Smooth muscle cell (in vitro differentiated cells): Measurements from ENCODE around the gene ARSA. TPM values are rescaled to one million over a fixed set of nuclear protein-coding genes. Genes with fewer than 3 reads are reported as not detected.

Source experiments
- DNase-seq: peaks from one replicate; lab custom pipeline; 2025; ENCODE audit not compliant: unreplicated experiment; lab: John Stamatoyannopoulos, UW
- H2AFZ ChIP-seq: fragments of 200-600 bp; sonication (generic); 2 replicates; pipeline ENCODE4 v1.6.0; 2016; ENCODE audit warnings: antibody characterized with exemption, low read depth, mild to moderate bottlenecking
- H3F3A ChIP-seq: fragments of 200-600 bp; sonication (generic); 2 replicates; pipeline ENCODE4 v1.6.0; 2017; ENCODE audit warnings: antibody characterized with exemption, low read depth
- H3K27ac ChIP-seq: fragments of 200-600 bp; sonication (generic); 2 replicates; pipeline ENCODE4 v1.5.1; 2016; ENCODE audit warnings: low read depth, mild to moderate bottlenecking
- H3K27me3 ChIP-seq: fragments of 200-600 bp; sonication (generic); 2 replicates; pipeline ENCODE4 v1.6.1; 2016; ENCODE audit warnings: low read depth, mild to moderate bottlenecking
- H3K36me3 ChIP-seq: fragments of 200-600 bp; sonication (generic); 2 replicates; pipeline ENCODE4 v1.5.1; 2016; ENCODE audit warnings: low read depth
- H3K4me1 ChIP-seq: fragments of 200-600 bp; sonication (generic); 2 replicates; pipeline ENCODE4 v1.5.1; 2016; ENCODE audit warnings: low read depth
- H3K4me2 ChIP-seq: fragments of 200-600 bp; sonication (generic); 2 replicates; pipeline ENCODE4 v1.6.0; 2016; ENCODE audit warnings: mild to moderate bottlenecking
- H3K4me3 ChIP-seq: fragments of 200-600 bp; sonication (generic); 2 replicates; pipeline ENCODE4 v1.5.1; 2016; ENCODE audit warnings: mild to moderate bottlenecking
- H3K79me2 ChIP-seq: fragments of 200-600 bp; sonication (generic); 2 replicates; pipeline ENCODE4 v1.6.0; 2016; ENCODE audit warnings: low read depth, mild to moderate bottlenecking
- H3K9ac ChIP-seq: fragments of 200-600 bp; sonication (generic); 2 replicates; pipeline ENCODE4 v1.6.0; 2016; ENCODE audit warnings: low read depth
- H3K9me3 ChIP-seq: fragments of 200-600 bp; sonication (generic); replicated peaks from 2 replicates; pipeline ENCODE4 v1.5.1; 2016; ENCODE audit warnings: low read depth
- H4K20me1 ChIP-seq: fragments of 200-600 bp; sonication (generic); 2 replicates; pipeline ENCODE4 v1.6.0; 2016; ENCODE audit warnings: low read depth
- WGBS: methylation state at CpG from one replicate; pipeline ENCODE4 v1.1.7; 2016; ENCODE audit warnings: low lambda C conversion rate; 5-methylcytosine and 5-hydroxymethylcytosine counted together
- polyA plus RNA-seq: library from polyadenylated mRNA; unstranded; fragments of >200 nt; fragmentation: Nextera tagmentation; extraction: Ambion mirVana; gene quantifications from 2 replicates; pipeline ENCODE4 v1.2.1, GENCODE V29; 2016
- total RNA-seq: library from RNA; depleted of rRNA; stranded (reverse); fragments of >200 nt; gene quantifications from 2 replicates; pipeline ENCODE4 v1.2.3, GENCODE V29; 2014
- TF ChIP-seq, protein P1 (sequence below): fragments of 200-600 bp; sonication (generic); IDR thresholded peaks from 2 replicates; pipeline ENCODE4 v1.5.1; 2017; ENCODE audit warnings: borderline replicate concordance, mild to moderate bottlenecking, antibody characterized with exemption; ENCODE audit not compliant: insufficient read depth, poor library complexity, severe bottlenecking

The ARSA gene
- total and polyA plus RNA-seq, 2 experiments from 2014 or later, result 16.6 to 19.9 TPM

DNA sequence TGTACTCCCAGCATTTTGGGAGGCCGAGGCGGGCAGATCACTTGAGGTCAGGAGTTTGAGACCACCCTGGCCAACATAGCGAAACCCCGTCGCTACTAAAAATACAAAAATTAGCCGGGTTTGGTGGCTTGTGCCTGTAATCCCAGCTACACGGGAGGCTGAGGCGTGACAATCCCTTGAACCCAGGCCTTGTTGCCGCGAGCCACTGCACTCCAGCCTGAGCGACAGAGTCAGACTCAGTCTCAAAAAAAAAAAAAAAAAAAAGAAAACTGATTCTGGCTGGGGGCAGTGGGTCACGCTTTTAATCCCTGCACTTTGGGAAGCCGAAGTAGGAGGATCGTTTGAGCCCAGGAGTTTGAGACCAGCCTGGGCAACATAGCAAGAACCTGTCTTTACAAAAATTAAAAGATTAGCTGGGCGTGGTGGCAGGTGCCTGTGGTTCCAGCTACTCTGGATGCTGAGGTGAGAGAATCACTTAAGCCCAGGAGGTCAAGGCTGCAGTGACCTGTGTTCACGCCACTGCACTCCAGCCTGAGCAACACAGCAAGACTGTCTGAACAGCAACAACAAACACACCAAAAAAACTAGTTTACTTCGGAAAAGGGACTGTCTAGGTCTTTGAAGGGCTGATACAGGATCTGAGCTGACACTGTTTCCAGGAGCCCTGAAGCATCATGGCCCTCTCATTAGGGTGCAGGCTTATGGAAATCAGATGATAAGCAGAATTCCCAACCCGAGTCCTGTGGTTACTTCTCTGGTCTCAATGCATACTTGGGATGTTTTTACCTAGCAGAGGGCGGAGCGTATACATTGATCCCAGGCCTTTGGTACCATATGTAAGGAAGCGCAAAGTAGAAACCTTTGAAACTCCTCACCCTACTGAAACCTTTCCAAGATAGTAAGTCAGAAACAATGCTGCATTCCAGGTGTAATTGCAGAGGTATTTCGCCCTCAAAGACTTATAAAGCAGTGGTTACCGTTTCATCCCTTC, 43.6 kb downstream of the ARSA start:
- WGBS, result 89% methylated on average over 23 of the region's 23 CpGs
- Histone ChIP-seq H3F3A (no peaks in the 10 kb centered on the region), H3K4me2 (peak overlapping the region; percentile 92), H3K9ac (no peak overlapping the region), H3K79me2 (peaks cover 13% of the 10 kb centered on the region), H4K20me1 (no peaks in the 10 kb centered on the region), H2AFZ (no peak overlapping the region), H3K4me1 (peaks cover 6% of the 10 kb centered on the region), H3K9me3 (no peaks in the 10 kb centered on the region), H3K27me3 (no peaks in the 10 kb centered on the region), H3K27ac (no peak overlapping the region), H3K4me3 (no peak overlapping the region), H3K36me3 (no peaks in the 10 kb centered on the region)
- DNase-seq, result no peak
- TF ChIP-seq, protein P1, sequence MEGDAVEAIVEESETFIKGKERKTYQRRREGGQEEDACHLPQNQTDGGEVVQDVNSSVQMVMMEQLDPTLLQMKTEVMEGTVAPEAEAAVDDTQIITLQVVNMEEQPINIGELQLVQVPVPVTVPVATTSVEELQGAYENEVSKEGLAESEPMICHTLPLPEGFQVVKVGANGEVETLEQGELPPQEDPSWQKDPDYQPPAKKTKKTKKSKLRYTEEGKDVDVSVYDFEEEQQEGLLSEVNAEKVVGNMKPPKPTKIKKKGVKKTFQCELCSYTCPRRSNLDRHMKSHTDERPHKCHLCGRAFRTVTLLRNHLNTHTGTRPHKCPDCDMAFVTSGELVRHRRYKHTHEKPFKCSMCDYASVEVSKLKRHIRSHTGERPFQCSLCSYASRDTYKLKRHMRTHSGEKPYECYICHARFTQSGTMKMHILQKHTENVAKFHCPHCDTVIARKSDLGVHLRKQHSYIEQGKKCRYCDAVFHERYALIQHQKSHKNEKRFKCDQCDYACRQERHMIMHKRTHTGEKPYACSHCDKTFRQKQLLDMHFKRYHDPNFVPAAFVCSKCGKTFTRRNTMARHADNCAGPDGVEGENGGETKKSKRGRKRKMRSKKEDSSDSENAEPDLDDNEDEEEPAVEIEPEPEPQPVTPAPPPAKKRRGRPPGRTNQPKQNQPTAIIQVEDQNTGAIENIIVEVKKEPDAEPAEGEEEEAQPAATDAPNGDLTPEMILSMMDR, result no peak

DNA sequence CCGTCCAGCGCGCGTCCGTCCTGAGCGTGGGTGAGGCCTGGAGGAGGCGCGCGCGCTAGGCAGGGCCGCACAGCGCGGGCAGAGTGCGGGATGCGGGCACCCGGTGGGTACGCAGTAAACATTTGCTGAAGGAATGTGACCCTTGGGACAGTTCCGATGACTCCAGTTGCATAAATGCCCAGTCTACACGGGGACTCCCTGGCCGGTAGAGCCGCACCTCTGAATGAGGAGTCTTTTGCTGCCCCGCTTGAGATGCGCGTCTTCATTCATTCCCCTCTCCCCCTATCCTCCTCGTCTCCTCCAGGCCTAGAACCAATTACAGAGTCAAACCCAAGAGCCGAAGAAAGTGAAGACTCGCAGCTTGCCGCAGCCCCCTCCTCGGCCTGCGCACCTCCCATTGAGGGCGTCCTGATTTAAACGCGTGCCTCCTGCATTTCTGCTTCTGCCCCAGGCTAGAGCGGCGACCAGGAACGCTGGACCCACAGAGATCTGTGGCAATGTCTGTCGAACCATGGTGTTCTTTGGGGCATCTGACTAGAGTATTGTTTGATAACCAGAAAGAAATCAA, 44.6 kb downstream of the ARSA start:
- Histone ChIP-seq H3K4me3 (peak overlapping the region; percentile 93), H3K9me3 (no peaks in the 10 kb centered on the region), H3K27ac (peak overlapping the region; percentile 10), H3K79me2 (peaks cover 13% of the 10 kb centered on the region), H2AFZ (peak overlapping the region; percentile 68), H3K4me1 (peaks cover 6% of the 10 kb centered on the region), H3K27me3 (no peaks in the 10 kb centered on the region), H3K9ac (peak overlapping the region; percentile 61), H4K20me1 (no peaks in the 10 kb centered on the region), H3F3A (no peaks in the 10 kb centered on the region), H3K36me3 (no peaks in the 10 kb centered on the region), H3K4me2 (peak overlapping the region; percentile 92)
- 5% methylated on average over 35 of the region's 37 CpGs for WGBS
- DNase-seq, result no peak
- TF ChIP-seq, protein P1, result no peak

DNA sequence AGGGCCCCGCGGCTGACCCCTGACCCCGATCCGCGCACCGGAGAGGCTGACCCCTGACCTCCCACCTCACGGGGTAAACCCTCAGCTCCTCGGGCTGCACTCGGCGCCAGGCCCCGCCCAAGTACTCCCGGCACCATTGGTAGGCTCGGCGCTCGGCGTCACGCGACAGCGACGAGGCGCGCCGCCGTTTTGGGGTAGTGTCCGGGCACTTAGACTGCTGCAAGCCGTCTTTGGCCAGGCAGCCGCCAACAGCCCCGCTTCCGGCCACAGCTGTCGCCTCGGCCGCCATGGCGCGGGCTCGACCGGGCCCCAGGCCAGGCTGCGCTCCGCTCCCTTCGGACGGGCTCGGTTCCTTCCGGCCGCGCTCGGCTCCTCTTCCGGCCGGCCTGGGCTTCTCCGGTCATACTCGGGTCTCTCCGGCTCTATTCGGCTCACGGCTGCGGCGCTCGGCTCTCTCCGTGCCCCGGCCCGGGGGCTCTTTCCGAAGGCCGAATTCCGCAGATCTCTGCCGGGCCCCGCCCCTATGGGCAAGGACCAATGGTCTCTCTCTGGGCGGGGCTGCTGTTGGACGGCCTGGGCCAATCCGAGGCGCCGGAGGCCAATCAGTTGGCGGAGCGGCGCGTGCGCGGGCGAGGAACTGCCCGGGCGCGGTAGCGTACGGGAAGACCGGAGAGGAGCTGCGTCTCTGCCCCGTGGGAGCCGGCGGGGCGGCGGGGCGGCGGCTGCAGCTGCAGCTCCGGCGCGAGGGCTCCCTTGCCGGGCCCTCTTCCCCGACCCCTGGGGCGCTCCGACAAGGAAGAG, 45.3 kb downstream of the ARSA start, which contains the start of gene CHKB:
CHKB (minus strand) TSS at position 357 of the 801 bp plus-strand sequence; CDS start at position 289, 68 bp downstream.
- no peaks in the 10 kb centered on the region for H3K36me3 ChIP-seq
- no peaks in the 10 kb centered on the region for H3K9me3 ChIP-seq
- 1% methylated on average over 79 of the region's 96 CpGs for WGBS
- H3K4me2 ChIP-seq, result peak within 1 kb of the TSS; percentile 96
- peak within 1 kb of the TSS; percentile 93 for H3K4me3 ChIP-seq
- TF ChIP-seq, protein P1, result no peak
- H2AFZ ChIP-seq, result peak within 1 kb of the TSS; percentile 96
- H3K4me1 ChIP-seq, result peaks cover 6% of the 10 kb centered on the region
- H3K79me2 ChIP-seq, result peaks cover 13% of the 10 kb centered on the region
- H3K27me3 ChIP-seq, result no peaks in the 10 kb centered on the region
- H3F3A ChIP-seq, result no peaks in the 10 kb centered on the region
- H4K20me1 ChIP-seq, result no peaks in the 10 kb centered on the region
- H3K9ac ChIP-seq, result peak within 1 kb of the TSS; percentile 97
- peak; percentile 93 for DNase-seq
- H3K27ac ChIP-seq, result peak within 1 kb of the TSS; percentile 94
